GM12874 (cell line): ENCODE results near the gene IRGC.

Experiments used
- TF ChIP-seq, protein P1 (sequence below): IDR thresholded peaks from 2 replicates; pipeline ENCODE4 v1.5.1; 2011; ENCODE audit warnings: low read depth, mild to moderate bottlenecking, control low read depth, low read length, moderate library complexity; ENCODE audit not compliant: insufficient read depth

Gene IRGC

DNA sequence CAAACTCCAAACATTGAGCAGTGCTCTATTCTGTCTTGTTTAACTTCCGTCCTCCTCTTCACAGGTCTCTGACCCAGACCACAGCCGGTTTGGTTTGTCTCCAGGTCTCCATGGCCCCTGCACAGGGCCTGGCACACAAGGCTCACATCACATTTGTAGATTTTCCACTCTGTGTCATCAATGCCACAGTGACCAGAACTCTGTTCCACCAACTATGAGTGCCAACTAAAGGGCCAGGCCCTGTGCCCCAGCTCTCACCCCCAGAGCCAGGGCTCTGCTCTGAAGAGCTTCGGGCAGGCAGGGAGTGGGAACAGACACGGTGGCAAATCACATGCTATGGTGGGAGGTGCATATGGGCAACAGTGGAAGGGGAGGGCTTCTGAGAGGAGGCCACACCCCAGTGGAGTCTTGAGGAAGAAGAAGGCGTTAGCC is 22.9 kb downstream of the IRGC start:
- TF ChIP-seq, protein P1, sequence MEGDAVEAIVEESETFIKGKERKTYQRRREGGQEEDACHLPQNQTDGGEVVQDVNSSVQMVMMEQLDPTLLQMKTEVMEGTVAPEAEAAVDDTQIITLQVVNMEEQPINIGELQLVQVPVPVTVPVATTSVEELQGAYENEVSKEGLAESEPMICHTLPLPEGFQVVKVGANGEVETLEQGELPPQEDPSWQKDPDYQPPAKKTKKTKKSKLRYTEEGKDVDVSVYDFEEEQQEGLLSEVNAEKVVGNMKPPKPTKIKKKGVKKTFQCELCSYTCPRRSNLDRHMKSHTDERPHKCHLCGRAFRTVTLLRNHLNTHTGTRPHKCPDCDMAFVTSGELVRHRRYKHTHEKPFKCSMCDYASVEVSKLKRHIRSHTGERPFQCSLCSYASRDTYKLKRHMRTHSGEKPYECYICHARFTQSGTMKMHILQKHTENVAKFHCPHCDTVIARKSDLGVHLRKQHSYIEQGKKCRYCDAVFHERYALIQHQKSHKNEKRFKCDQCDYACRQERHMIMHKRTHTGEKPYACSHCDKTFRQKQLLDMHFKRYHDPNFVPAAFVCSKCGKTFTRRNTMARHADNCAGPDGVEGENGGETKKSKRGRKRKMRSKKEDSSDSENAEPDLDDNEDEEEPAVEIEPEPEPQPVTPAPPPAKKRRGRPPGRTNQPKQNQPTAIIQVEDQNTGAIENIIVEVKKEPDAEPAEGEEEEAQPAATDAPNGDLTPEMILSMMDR, result no peak

DNA sequence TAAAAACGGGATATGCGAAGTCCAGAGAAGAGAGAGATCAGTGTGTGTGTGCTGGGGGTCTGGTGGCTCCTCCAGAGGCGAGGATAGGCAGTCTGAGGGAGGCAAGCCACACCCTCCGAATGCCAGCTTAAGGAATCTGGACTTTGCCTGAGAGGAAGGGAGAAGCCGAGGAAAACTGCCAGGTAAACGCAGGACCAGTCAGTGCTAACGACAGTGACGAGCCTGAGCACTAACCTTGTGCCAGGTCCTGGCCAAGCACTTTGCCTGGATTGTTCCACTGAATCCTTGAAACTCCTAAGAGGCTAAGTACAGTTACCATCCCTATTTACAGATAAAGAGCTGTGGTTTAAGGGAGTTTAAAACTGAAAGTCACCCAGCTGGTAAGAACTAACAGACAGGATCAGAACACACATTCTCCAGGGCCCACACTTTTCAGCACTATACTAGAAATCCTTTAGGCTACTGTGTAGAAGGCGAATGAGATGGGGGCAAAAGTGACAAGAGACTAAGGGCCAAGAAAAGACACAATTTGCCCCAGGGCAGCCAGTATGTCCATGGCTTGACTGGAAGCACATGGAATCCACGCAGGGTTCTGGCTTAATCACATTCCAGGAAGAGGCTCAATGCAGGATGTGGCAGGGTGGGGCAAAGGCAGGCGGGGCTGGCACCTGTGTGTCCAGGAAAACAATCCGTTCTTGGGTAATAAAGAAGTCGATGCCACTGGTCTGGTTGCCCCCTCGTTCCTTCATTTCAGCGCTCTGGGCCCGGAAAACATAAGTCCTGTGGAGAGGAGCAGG is 23.8 kb downstream of the IRGC start:
- TF ChIP-seq, protein P1, result no peak

DNA sequence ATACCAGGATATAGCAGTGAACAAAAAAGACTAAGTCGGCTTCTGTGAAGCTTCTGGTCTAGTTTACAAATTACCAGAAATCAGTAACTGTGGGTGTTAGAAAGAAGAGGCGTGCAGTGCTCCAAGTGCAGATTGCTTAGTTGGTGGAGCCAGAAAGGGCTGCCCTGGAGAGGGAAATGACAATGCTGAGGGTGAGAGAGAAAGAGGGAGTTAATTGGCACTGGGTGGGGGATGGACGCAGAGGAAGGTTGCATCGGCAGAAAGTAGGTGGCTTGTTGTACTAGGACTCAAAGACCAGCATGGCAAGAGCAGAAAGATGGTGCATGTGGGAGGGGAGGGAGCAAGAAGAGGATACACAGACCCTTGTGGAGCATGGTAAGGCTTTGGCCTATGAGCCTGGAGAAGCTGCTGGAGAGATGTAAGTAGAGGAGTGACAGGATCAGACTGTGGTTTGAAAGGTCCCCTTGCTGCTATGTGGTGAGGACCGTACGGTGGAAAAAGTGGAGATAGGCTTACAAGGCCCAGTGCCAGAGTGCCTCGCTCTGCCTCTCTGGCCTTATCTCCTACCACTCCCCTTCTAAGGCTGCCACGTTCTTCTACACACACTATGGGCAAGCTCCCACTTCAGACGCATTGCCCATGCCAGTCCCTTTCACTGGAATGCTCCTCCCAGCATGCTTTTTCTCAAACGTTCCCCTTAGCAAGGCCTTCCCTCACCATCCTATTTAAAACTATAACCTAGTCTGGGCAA is 25.4 kb downstream of the IRGC start:
- TF ChIP-seq, protein P1, result no peak

DNA sequence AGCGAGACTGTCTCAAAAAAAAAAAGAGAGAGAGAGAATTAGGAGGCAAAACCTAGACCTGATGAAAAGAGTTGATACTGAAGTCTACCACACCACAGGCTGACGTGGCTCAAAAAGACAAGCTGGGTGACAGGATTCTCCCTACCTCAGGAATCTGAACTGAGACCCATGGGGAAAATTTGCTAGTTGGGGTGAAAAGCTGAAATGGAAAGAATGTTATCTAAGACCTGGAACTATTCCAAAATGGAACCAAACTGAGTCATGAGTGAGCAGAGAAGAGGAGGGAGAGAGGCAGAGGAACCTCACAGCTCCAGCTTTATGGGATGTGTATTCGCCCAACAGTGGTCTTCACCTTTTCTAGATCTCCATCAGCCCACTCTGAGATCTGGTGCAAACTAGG is 27.2 kb downstream of the IRGC start:
- TF ChIP-seq, protein P1, result no peak

DNA sequence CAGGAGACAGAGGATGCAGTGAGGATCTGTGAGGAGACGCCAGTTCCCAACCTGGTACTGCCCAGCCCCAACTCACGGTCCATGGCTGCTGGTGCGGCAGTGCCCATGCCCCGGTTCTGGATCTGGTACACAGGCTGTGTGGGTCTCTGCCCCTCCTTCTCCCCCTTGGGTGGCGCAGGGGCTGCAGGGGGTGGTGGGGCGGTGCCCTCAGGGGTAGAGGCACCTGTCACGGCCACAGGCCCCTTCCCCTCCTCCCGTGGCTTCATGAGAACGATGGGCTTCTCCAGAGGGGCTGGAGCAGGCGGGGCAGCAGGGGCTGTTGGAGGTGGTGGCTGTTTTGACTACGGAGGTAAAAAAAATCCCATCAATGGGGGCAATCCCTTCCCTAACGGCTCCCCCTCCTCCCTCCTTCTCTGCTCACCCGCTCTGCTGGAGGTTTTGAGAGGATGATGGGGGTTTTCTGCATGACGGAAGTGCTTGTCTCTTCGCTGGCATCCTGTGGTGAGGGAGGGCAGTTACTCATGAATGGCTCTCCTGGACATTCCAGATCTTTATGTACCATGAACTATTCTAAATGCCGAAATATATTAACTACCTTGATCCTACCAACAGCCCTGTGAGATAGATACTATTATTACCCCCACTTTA is 31.8 kb downstream of the IRGC start:
- TF ChIP-seq, protein P1, result no peak

DNA sequence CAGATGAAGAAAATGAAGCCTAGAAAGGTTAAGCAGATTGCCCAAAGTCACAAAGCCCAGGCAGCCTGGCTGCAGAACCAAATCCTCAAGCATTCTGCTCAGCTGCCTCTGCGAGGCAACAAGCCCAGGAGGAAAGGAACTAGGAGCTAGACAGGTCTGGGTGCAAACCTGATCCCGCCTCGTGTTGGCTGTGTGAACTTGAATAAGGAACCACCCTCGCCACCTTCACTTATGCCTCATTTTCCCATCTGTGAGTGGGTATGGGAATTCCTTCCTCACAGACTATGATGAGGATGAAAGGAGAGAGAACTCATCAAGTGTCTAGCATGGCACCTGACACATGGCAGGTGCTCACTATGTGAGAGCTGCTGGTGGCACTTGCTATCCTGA is 32.3 kb downstream of the IRGC start:
- TF ChIP-seq, protein P1, result no peak

DNA sequence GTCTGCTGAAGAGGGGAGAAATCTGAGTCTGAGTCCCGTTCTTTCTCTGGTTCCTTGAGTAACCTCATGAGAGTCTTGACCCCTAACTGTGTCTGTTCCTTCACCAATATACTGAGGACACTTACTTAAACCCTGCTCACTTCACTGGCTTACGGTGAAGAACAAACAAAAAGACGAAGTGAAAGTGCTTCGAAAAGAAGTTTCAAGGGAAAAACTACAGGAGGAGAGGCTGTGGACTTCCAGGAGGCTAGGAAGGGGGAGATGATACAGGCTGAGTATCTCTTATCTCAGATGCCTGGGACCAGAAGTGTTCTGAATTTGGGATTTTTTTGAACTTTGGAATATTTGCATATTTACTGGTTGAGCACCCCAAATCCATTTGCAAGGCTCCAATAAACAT is 32.8 kb downstream of the IRGC start:
- TF ChIP-seq, protein P1, result no peak
